Nephron (organoid): ENCODE results near the gene ECI1.

Experiments
- H3K27ac Mint-ChIP-seq, 3 experiments: 2 replicates each; pipeline ENCODE4 v1.8.0; 2020; ENCODE audit warnings: mixed read lengths in 3 of 3, mild to moderate bottlenecking in 2 of 3, moderate library complexity in 1 of 3
- H3K27me3 Mint-ChIP-seq: 2 replicates; pipeline ENCODE4 v1.8.0; 2021; ENCODE audit warnings: low read depth, mild to moderate bottlenecking, moderate library complexity, mixed read lengths
- H3K36me3 Mint-ChIP-seq: 2 replicates; pipeline ENCODE4 v1.8.0; 2020; ENCODE audit warnings: low read depth, mixed read lengths
- H3K4me1 Mint-ChIP-seq: 2 replicates; pipeline ENCODE4 v1.8.0; 2020; ENCODE audit warnings: mixed read lengths
- H3K4me3 Mint-ChIP-seq, 3 experiments: 2 replicates each; pipeline ENCODE4 v1.8.0; 2020; ENCODE audit warnings: mild to moderate bottlenecking in 3 of 3, mixed read lengths in 3 of 3, moderate library complexity in 2 of 3
- H3K9me3 Mint-ChIP-seq: 2 replicates; pipeline ENCODE4 v1.8.0; 2020; ENCODE audit warnings: mixed read lengths
- CTCF ChIP-seq, 3 experiments: fragments of 200-600 bp; sonication (generic); IDR thresholded peaks; one replicate each; pipeline ENCODE4 v1.5.0; 2021; ENCODE audit warnings: antibody characterized with exemption in 3 of 3; ENCODE audit not compliant: unreplicated experiment in 3 of 3

Gene ECI1

GRCh38 chr16:2229632-2230250, 21.6 kb downstream of the ECI1 start:
- H3K27me3 Mint-ChIP-seq: no peaks in the 10 kb centered on the region
- no peak overlapping the region for H3K27ac Mint-ChIP-seq
- H3K4me1 Mint-ChIP-seq: no peaks in the 10 kb centered on the region
- no peaks in the 10 kb centered on the region for H3K9me3 Mint-ChIP-seq
- no peak overlapping the region for H3K4me3 Mint-ChIP-seq
- TF ChIP-seq CTCF (IDR thresholded peaks at IDR 0.05; ENCODE audit: unreplicated experiment in 3 of 3): no peak
- peaks cover 4% of the 10 kb centered on the region for H3K36me3 Mint-ChIP-seq

- no peak overlapping the region for H3K27ac Mint-ChIP-seq
- H3K36me3 Mint-ChIP-seq: peaks cover 4% of the 10 kb centered on the region
- no peaks in the 10 kb centered on the region for H3K27me3 Mint-ChIP-seq
- H3K9me3 Mint-ChIP-seq: no peaks in the 10 kb centered on the region
- H3K4me3 Mint-ChIP-seq: no peak overlapping the region
- H3K4me1 Mint-ChIP-seq: no peaks in the 10 kb centered on the region
- no peak for TF ChIP-seq CTCF (IDR thresholded peaks at IDR 0.05; ENCODE audit: unreplicated experiment in 3 of 3)
These were observed 22.3 kb downstream of the ECI1 start for GRCh38 chr16:2229091-2229490.

GRCh38 chr16:2228161-2228824, 23.1 kb downstream of the ECI1 start:
- Mint-ChIP-seq H3K27ac (no peak overlapping the region), H3K27me3 (no peaks in the 10 kb centered on the region), H3K4me1 (no peaks in the 10 kb centered on the region), H3K9me3 (no peaks in the 10 kb centered on the region), H3K4me3 (no peak overlapping the region), H3K36me3 (peaks cover 4% of the 10 kb centered on the region)
- TF ChIP-seq CTCF (IDR thresholded peaks at IDR 0.05; ENCODE audit: unreplicated experiment in 3 of 3): no peak

GRCh38 chr16:2226918-2227317, 24.5 kb downstream of the ECI1 start:
- H3K27ac Mint-ChIP-seq: no peak overlapping the region
- H3K4me3 Mint-ChIP-seq: peak overlapping the region; percentile 42 to 74 (median 59)
- no peaks in the 10 kb centered on the region for H3K27me3 Mint-ChIP-seq
- H3K9me3 Mint-ChIP-seq: no peaks in the 10 kb centered on the region
- no peaks in the 10 kb centered on the region for H3K4me1 Mint-ChIP-seq
- peaks cover 4% of the 10 kb centered on the region for H3K36me3 Mint-ChIP-seq
- TF ChIP-seq CTCF (IDR thresholded peaks at IDR 0.05; ENCODE audit: unreplicated experiment in 3 of 3): no peak

GRCh38 chr16:2226245-2226793, 25.1 kb downstream of the ECI1 start:
- H3K4me1 Mint-ChIP-seq: no peaks in the 10 kb centered on the region

More at GRCh38 chr16:2226245-2226793, 25.1 kb downstream of the ECI1 start:
- Mint-ChIP-seq H3K36me3 (peaks cover 4% of the 10 kb centered on the region), H3K27ac (no peak overlapping the region), H3K27me3 (no peaks in the 10 kb centered on the region), H3K9me3 (no peaks in the 10 kb centered on the region), H3K4me3 (peak overlapping the region; percentile 42 to 74 (median 72))
- no peak for TF ChIP-seq CTCF (IDR thresholded peaks at IDR 0.05; ENCODE audit: unreplicated experiment in 3 of 3)
